ENCODE results near the gene AHNAK.
A peak's percentile ranks its signal among the peaks of the same experiment; 100 is the strongest.
"Not testable (repeated sequence)": the region's sequence is repeated elsewhere in the genome, so short reads cannot be mapped to it uniquely, and the experiment has no call there.

AHNAK gene

DNA sequence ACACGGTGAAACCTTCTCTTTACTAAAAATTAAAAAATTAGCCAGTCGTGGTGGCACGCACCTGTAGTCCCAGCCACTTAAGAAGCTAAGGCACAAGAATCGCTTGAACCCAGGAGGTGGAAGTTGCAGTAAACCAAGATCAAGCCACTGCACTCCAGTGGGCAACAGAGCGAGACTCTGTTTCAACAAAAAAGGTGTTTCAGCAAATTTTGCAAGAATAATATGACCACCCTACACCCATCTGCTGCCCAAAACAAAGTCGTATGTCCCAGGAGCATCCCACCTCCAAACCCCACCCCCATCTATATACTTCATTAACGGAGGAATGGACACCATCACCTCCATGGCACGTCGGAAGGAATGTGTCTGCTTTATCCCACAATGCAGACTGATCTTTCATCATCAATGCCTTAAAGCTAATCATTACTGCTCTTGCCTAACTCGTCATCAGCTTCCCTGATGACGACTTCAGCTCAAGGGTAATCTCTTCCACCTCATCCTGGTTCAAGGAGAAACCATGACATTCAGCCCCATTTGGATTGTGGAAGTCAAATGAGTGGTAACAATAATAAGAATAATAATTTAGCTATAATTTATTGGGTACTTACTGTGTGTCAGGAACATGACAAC lies 93.7 kb downstream of the AHNAK start:
- DNase-seq = no peak

DNA sequence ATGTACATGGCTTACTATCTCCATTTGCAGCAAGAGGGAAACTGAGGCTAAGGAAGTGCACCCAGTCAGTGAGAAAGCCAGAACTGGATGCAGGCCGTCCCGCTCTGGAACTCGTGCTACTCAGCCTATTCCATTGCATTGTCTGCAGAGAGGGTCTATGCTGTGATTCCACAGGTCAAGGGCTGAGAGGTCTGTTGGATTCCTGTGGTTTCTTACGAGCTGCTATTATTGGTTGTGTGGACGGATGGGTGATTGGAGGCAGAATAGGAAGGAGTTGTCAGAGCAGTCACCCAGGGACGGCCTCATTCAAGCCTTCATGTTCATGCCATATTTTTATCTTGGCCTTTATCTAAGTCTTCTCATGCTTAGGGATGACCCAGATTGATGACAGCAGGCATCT lies 94.3 kb downstream of the AHNAK start:
- no peak for DNase-seq

DNA sequence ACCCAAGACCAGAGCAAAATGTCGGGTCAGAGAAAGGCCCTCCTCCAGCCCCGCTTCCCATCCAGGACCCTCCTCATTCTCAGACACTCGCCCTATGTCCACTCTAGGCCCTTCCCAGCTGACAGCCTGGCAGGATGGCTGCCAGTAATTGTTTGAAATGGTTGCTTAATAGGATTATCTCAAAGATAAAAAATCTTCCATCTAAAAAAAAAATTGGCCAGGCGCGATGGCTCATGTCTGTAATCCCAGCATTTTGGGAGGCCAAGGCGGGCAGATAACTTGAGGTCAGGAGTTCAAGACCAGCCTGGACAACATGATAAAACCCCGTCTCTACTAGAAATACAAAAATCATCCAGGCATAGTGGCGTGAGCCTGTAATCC lies 95.4 kb downstream of the AHNAK start:
- DNase-seq = no peak

DNA sequence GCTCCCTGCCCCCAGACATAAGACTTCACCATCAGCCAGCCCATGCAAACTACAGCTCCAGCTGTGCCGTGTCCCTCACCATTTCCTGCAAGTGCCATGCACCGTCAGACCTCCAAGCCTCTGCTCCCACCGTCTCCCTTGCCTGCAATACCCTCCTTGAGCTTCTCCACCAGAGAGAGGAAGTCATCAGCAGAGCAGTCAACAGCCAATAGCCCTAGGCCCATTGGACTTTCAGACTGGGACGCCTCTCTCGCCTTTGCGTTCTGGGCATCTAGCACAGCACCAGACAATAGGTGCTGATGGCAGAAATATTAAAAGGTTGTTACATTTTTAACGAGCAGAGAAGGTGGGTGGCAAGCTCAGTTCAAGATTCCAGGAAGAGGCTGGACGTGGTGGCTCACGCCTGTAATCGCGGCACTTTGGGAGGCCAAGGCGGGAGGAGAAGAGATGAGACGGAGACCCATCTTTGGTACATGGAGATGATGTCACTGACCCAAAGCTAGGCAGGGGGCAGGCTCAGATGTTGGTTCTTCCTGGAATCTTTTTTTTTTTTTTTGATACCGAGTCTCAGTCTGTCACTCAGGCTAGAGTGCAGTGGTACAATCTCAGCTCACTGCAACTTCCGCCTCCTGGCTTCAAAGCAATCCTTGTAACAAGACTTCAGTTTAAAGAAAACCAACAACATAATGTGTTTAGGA lies 95.9 kb downstream of the AHNAK start:
- DNase-seq = no peak

DNA sequence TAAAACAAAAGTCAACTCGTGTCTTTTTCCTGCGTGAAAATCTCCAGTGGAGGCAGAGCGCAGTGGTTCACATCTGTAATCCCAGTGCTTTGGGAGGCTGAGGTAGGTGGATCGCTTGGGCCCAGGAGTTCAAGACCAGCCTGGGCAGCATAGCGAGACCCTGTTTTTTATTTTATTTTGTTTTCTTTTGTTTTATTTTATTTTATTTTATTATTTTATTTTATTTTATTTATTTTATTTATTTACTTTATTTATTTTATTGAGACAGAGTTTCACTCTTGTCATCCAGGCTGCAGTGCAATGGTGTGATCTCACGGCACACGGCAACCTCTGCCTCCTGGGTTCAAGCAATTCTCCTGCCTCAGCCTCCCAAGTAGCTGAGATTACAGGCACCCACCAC lies 96.7 kb downstream of the AHNAK start:
- DNase-seq = not testable (repeated sequence)

DNA sequence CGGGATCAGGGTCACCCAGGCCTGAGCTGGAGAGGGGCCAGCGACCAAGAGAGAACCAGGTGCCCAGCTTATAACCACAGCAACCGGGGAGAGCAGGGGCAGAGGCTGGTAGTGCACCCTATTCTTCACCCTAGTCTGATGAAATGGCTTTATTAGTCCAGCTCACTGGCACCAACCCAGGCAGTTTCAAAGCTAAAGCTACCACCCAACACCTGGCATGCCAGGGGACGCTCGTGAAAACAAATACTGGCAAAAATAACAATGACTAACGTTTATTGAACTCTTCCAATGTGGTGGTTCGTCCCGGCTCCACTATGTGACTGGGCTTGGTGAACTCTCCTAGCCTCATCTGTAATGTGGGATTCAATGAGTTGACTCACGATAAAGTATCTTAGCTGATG lies 97.2 kb downstream of the AHNAK start:
- DNase-seq = no peak

DNA sequence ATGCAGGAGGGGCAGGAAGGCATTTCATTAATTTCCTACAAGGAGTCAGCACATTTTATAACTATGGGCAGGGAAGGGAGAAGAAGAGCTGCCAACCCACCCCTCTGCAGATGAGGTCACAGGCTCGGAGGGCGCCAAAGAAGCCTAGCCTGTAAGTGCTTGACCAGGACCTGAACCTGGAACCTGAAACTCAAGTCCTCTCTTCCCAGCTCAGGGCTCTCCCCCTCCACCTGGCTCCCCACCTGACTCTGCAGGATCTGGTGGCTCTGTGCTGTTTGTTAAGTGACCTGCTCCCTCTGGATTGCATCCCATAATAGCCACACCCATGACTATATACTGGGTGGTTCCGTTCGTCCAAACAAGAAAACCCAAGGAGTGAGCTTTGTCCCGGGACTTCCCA lies 100.5 kb downstream of the AHNAK start:
- no peak for DNase-seq

DNA sequence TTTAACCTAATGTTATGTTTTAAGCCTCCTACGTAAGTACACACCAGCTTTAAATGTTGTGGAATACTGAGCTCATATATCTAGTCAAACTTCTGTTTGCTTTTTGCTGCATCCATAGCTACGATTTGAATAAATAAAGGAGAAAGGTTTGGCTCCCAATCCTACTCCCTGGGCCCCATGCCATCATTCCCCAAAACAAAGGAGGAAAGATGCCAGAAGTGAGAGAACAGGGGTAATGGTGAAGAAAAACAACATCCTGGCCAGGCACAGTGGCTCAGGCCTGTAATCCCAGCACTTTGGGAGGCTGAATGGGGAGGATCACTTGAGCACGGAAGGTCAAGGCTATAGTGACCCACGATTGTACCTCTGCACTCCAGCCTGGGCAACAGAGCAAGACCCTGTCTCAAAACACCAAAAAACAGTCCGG lies 101.3 kb downstream of the AHNAK start:
- DNase-seq = no peak

DNA sequence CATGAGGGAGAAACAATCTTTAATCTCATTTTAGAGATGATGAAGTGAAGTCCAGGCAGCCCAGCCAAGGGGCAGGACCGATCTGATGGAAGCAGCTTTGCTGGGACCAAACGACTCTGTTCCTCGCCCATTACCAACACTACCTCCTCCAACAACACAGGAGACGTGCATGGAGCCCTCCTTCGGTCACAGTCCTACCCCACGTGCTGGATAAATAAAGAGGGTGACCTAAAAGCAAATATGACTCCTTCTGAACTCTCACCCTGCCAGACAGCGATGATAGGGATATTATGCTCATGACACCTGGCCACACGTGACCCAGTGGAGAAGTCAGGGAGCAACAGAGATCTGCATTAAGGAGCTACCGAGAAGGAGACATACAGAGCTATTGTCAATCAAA lies 101.8 kb downstream of the AHNAK start:
- no peak for DNase-seq

DNA sequence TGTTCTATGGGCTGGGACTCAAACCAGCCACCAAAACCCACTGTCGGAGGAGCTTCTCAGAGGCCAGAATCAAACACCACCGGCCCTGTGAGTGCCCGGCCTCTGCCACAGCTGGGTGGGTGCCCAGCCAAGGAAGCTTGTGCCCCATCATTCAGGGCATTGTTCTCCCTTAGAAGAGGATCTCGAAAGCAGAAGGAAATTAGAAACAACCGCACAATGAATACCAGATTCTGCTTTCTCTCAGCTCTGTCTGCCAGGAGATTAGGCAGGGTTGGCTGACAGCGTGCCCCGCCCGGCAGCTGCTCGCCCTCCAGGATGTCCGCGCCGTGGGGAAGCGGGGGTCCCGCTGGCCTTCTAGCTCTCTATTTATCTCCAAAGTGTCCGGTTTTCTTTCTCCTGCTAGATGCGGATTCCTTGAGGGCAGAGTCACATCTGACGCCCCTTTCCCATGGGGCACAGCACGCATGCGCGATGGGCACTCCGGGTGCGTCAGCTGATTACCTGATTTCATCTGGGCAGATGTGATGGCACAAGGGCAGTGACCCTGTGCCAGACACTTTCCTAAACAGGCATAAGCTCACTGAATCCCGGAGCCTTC lies 102.3 kb downstream of the AHNAK start:
- peak; percentile 55 for DNase-seq

DNA sequence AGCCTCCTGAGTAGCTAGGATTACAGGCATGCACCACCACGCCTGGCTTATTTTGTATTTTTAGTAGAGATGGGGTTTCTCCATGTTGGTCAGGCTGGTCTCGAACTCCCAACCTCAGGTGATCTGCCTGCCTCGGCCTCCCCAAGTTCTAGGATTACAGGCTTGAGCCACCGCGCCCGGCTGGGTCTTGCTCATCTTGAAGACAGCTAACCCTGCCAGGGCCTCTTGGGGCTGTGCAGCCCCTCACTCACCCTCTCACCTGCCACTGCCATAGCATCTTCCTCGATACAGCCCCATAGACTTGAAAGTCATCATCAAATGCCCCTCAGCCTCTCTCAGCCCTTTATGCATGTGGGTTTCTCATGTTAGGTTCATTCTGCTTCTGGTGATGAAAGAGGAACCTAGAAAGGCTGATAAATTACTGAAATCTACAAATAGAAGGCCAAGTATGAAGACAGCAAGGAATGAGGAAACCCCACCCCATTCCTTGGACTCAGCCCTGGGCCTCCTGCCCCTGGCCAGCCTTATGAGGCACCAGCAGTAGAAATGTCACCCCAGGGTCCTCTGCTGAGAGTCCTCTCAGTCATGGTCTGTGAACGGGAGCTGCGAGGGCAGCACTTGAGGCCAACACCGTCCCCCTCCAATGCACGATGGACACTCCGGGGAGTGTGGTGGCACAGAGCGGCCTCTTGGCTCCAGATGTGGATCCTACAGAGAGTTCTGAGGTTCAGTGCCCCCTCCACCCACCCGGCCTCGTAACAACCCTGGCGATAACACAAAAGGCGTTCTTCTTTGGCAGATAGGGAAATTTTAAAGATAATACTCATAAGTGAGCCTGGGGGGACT lies 103.0 kb downstream of the AHNAK start:
- DNase-seq = no peak

DNA sequence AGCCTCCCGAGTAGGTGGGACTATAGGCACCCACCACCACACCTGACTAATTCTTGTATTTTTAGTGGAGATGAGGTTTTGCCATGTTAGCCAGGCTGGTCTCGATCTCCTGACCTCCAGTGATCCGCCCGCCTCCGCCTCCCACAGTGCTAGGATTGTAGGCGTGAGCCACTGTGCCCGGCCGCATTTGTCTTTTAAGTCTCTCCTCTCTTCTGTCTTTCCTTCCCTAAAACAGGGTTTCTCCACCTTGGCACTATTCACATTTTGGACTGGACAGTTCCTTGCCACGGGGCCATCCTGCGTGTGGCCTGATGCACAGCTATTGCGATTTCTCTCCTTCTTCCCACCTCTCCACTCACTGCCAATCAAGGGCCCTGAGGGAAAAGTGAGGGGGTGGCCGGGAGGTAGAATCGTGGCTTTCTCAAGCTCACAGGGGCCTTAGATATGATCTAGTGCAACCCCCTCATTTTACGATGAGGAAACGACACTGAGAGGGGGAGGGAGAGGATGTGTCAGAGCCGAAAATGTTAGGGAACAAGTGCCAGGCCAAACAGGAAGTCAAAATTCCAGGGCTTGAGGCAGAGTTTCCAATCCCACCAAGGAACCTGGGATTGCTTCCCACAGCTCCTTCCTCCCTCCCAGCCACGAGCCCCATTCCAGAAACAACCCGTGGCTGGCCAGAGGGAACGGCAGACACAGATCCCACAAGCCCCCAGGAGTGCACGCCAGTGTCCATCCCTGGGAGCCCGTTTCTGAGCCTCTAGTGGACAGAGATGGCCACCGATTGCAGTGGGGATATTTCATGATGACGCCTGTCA lies 106.6 kb downstream of the AHNAK start:
- no peak for DNase-seq

DNA sequence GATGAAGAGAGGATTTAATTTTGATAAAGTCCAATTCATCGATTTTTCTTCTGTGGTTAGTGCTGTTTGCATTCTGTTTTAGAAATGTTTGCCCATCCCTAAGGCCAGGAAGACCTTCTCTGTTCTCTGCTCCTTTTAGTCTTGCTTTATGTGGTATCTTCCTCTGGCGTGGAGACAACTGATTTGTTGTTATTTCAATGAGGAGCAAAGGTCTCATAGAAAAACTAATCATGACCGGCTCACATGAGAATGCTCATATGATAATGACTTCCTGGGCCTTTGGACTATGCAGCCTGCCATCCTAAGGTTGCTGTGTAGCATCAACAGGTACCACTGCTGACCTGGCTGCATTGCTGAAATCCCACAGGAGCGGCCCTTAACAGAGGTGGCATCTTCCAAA lies 108.0 kb downstream of the AHNAK start:
- no peak for DNase-seq

DNA sequence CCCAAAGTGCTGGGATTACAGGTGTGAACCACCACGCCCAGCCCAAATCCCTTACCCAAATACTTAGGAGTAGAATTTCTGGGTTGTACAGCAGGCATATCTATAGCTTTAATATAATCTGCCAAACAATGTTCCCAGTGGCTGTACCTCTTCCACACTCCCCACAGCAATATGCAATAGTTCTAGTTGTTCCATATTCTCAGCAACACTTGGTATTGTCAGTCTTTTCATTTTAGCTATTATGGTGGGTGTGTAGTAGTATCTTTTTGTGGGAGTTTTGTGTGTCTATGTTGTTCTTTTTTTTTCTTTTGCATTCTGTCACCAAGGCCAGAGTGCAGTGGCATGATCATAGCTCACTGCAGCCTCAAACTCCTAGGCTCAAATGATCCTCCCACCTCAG lies 109.0 kb downstream of the AHNAK start:
- DNase-seq = no peak

DNA sequence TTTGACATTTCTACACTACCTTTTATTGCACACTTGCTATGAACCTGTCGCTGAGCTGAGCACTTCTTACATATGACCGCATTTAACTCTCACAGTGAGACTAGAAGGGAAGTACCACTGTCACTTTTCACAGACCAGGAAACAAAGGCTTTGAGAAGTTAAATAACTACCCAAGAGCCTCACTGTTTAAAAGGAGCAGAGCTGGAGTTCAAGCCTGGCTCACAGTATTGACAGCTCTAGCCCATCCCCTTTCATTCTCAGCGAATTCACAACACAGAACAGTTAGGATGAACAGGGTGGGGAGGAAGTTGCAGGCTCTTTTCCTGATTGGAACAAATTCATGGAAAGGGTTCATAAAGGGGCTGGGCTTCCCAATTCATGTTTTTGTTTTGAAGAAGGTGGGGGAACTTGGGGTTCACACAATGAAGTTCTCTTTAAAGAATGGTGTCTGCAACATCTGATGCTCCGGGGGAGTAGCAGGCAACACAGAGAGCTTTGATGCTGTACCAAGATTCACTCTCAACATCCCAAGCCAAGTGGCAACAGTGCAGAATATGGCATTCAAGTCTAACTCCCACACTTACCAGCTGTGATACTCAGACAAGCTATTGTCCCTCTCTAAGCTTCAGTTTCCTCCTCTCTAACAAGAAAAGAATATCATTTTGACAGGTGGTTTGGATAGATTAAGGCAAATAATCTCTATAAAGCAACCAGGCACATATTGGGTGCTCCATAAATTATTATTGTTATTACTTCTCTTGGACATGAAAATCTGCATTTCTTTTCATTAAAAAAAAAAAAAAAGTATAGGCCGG lies 110.6 kb downstream of the AHNAK start:
- peak; percentile 11 for DNase-seq

DNA sequence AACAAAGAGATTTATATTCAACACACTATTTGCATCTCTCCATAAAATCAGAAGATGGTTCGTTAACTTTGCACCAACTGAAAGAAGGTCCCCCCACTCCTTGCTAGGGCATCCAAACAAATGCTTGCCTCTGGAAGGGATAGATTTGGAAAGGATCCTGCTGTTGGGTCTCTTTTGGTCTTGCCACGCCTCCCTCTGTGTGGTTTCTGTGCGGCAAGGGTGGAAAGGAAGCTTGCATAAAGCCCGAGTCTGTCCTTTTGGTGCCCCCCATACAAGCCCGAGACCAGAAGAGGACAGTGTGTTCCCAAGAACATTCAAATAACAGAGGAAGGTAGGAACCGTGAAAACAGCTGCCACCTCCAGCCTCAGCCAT lies 112.7 kb downstream of the AHNAK start:
- no peak for DNase-seq

DNA sequence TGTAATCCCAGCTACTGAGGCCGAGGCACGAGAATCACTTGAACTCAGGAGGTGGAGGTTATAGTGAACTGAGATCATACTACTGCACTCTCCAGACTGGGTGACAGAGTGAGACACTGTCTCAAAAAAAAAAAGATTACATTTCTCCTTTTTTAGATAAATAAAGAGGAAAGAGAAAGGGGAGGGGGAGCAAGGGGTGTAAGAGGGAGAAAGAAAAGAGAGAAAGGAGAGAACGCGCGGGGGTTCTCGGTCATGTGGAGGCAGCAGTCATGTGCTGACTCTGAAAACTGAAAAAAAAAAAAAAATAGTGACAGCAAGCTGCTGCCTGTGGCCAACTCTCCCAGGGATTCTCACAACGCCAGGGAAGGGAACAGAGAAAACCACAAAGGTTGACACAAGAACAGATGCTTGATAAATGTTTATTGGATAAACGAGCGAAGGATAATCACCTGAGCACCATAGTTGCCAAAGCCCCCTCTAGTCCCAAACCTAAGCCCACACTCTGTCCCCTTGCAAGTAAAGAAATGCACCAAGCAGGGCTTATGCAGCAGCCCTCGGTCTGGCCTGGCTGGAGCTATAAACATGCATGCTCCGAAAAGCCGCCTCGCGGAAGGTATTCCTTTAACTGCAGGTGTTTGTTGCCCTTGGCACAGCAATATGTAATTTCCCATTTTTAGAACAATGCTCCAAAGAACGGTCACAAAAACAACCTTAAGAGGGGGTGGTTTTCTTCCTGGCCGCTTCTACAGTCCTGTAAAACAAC lies 113.3 kb downstream of the AHNAK start:
- DNase-seq = no peak

DNA sequence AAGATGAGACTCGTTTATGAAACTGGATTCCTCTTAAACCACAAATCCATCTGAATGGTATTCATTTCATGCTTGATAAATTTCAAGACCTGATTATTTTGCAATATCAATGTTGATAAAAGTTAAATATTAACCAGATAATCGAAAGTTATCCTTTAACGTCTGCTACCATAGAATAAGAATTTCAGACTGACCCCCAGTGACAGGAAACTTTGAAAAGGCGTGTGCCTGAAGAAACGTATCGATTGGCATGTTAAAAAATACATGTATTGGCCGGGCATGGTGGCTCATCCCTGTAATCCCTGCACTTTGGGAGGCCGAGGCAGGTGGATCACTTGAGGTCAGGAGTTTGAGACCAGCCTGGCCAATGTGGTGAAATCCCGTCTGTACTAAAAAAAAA lies 113.9 kb downstream of the AHNAK start:
- no peak for DNase-seq

DNA sequence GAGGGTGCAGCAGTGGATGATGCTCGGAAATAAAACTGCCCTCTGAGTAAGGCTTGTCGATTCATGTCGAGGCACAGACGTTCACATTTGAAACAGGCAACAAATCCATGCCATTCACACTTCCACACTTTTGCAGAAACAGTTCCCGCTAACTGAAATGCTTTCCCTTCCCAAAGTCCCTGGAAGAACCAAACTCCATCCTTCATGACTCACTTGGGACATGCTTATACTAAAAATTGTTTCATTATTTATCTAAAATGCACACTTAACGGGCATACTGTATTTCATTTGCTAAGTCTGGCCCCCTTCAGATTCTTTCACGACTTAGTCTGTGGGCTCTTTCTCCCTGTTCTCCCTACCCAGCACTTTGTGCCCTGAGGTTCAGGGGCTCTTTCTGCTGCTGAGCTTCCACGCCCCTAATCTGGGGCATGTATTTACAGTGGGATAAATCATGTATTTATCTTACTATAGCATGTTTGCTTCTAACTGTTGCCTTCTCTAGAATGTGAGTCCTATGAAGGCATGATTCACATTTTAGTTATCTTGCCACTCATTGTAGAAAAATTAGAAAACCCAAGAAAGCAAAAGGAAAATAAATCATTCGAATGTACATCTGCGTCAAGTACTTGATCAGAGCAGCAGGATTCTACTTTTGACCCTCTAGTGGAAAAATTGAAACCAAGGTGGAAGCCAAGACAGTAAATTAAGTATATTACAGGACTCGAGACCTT lies 115.3 kb downstream of the AHNAK start:
- no peak for DNase-seq

DNA sequence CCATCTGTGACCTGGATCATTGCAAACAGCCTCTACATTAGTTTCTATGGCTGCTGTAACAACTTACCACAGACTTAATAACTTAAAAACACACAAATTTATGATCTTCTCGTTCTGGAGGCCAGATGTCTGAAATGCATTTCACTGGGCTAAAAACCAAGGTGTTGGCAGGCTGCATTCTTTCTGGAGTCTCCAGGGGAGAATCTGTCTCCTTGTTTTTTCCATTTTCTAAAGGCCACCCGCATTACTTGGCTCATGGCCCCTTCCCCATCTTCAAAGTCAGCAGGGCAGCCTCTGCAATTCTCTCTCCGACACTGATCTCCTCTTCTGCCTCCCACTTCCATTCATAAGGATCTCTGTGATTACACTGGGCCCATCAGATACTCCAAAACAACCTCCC lies 116.2 kb downstream of the AHNAK start:
- no peak for DNase-seq
